Measurements from ENCODE around the gene SPHK2.
"Not testable (repeated sequence)": the region's sequence is repeated elsewhere in the genome, so short reads cannot be mapped to it uniquely, and the experiment has no call there.

Gene SPHK2

DNA sequence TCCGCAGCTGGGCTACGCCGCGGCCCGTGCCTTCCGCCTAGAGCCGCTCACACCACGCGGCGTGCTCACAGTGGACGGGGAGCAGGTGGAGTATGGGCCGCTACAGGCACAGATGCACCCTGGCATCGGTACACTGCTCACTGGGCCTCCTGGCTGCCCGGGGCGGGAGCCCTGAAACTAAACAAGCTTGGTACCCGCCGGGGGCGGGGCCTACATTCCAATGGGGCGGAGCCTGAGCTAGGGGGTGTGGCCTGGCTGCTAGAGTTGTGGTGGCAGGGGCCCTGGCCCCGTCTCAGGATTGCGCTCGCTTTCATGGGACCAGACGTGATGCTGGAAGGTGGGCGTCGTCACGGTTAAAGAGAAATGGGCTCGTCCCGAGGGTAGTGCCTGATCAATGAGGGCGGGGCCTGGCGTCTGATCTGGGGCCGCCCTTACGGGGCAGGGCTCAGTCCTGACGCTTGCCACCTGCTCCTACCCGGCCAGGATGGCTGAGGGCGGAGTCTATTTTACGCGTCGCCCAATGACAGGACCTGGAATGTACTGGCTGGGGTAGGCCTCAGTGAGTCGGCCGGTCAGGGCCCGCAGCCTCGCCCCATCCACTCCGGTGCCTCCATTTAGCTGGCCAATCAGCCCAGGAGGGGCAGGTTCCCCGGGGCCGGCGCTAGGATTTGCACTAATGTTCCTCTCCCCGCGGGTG lies 10.4 kb downstream of the SPHK2 start:
- no peak for DNase-seq (ENCODE audit: low read depth)
- TF ChIP-seq, protein P1, sequence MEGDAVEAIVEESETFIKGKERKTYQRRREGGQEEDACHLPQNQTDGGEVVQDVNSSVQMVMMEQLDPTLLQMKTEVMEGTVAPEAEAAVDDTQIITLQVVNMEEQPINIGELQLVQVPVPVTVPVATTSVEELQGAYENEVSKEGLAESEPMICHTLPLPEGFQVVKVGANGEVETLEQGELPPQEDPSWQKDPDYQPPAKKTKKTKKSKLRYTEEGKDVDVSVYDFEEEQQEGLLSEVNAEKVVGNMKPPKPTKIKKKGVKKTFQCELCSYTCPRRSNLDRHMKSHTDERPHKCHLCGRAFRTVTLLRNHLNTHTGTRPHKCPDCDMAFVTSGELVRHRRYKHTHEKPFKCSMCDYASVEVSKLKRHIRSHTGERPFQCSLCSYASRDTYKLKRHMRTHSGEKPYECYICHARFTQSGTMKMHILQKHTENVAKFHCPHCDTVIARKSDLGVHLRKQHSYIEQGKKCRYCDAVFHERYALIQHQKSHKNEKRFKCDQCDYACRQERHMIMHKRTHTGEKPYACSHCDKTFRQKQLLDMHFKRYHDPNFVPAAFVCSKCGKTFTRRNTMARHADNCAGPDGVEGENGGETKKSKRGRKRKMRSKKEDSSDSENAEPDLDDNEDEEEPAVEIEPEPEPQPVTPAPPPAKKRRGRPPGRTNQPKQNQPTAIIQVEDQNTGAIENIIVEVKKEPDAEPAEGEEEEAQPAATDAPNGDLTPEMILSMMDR (IDR thresholded peaks at IDR 0.05; ENCODE audit: low read depth, low read length, missing control alignments), result no peak
- no peak overlapping the region for H3K4me3 ChIP-seq (ENCODE audit: low read depth, low read length)

DNA sequence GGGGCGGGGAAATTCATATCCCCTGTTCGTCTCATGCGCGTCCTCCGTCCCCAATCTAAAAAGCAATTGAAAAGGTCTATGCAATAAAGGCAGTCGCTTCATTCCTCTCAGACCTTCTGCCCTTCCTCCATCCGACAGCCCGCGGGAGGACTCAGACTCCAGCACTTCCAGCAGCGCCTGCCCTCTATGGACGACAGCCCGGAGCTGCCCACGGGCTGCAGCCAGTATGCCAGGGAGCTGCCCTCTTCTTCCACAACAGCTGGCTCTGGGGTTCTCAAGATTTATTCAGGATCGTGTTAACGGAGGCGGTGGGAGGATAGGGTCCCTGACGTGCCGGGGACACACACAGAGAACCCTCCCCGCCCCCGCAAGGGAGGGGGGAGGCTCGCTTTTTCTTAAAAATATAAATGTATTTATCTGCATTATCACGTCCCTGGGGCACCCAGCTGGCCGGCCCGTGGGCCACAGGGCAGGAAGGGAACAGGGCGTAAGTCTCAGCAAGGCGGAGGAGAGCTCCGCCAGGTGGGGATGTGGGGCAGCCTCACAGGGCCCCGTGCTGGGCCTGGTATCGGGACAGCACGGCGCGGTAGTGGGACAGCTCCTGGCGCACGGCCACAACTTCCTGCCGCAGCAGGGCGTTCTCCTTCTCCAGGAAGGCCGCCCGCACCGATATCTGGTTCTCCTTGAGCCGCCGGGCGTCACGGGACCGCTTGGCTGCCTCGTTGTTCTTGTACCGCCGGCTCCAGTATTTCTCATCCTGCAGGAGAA lies 11.2 kb downstream of the SPHK2 start:
- no peak for DNase-seq (ENCODE audit: low read depth)
- no peak overlapping the region for H3K4me3 ChIP-seq (ENCODE audit: low read depth, low read length)
- TF ChIP-seq, protein P1 (IDR thresholded peaks at IDR 0.05; ENCODE audit: low read depth, low read length, missing control alignments), result no peak

DNA sequence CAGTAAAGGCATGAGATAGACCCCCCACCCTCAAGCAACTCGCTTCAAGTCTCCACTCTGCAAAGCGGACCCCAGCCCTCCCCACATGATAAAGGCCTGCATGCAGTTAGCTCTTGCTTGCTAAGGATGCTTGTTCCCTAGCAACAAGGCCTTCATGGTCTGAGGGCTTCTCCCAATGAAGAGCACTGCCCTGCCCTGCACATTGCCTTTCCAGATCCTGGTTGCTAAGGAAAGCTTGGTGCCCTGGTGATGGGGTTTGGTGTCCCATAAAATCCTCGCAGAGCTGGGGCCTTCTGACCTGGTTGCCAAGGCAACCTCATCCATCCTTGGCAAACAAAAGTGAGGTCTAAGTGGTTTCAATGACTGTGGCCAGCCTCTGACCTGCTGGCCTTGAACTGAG lies 11.9 kb downstream of the SPHK2 start:
- no peak overlapping the region for H3K4me3 ChIP-seq (ENCODE audit: low read depth, low read length)
- TF ChIP-seq, protein P1 (IDR thresholded peaks at IDR 0.05; ENCODE audit: low read depth, low read length, missing control alignments), result no peak
- no peak for DNase-seq (ENCODE audit: low read depth)

- DNase-seq (ENCODE audit: low read depth); H3K4me3 ChIP-seq (ENCODE audit: low read depth, low read length): not testable (repeated sequence)
Observed at GRCh38 chr19:48632286-48632685, 13.0 kb downstream of the SPHK2 start.

- TF ChIP-seq, protein P1 (IDR thresholded peaks at IDR 0.05; ENCODE audit: low read depth, low read length, missing control alignments), result no peak
- no peak overlapping the region for H3K4me3 ChIP-seq (ENCODE audit: low read depth, low read length)
- no peak for DNase-seq (ENCODE audit: low read depth)
Observed at GRCh38 chr19:48632692-48633147, 13.4 kb downstream of the SPHK2 start.

- no peak for DNase-seq (ENCODE audit: low read depth)
- H3K4me3 ChIP-seq (ENCODE audit: low read depth, low read length), result no peak overlapping the region
- TF ChIP-seq, protein P1 (IDR thresholded peaks at IDR 0.05; ENCODE audit: low read depth, low read length, missing control alignments), result no peak
Observed at GRCh38 chr19:48633148-48634035, 14.1 kb downstream of the SPHK2 start.

DNA sequence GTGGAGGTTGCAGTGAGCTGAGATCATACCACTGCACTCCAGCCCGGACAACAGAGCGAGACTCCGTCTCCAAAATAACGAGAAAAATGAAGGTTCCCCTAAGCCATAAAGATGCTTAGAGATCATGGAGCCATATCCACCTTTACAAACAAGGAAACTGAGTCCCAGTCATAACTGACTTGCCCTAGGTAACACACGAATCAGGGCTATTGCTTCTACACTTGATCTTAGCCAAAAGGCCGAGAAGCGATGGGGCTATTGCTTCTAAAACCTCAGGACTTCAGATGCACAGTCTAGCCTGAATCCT lies 14.7 kb downstream of the SPHK2 start:
- peak overlapping the region; percentile 50 for H3K4me3 ChIP-seq (ENCODE audit: low read depth, low read length)
- TF ChIP-seq, protein P1 (IDR thresholded peaks at IDR 0.05; ENCODE audit: low read depth, low read length, missing control alignments), result no peak
- DNase-seq (ENCODE audit: low read depth), result no peak

Measured in GM12864 (cell line).